GM23338 (cell line): ENCODE results near the gene OR2L5.

Experiments
- CREB1 ChIP-seq: fragments of 250-450 bp; sonication (Bioruptor Pico); IDR thresholded peaks from 2 replicates; pipeline ENCODE4 v1.5.0; 2020; ENCODE audit warnings: low read depth, mild to moderate bottlenecking, moderate library complexity
- CTCF ChIP-seq, 2 experiments: fragments of 200-600 bp in 1 of 2; sonication (generic) in 1 of 2; conservative IDR thresholded peaks; 2 replicates each; pipeline versions ENCODE4 v1.5.1 to v1.6.1; 2016 to 2017; ENCODE audit warnings: antibody characterized with exemption in 2 of 2, low read depth in 2 of 2, mild to moderate bottlenecking in 2 of 2, moderate library complexity in 1 of 2
- EZH2 ChIP-seq: fragments of 200-600 bp; sonication (generic); IDR thresholded peaks from one replicate; pipeline ENCODE4 v1.8.0; 2017; ENCODE audit warnings: antibody characterized with exemption, mild to moderate bottlenecking, low read depth; ENCODE audit not compliant: unreplicated experiment
- EZH2phosphoT487 ChIP-seq: fragments of 200-600 bp; sonication (generic); IDR thresholded peaks from one replicate; pipeline ENCODE4 v1.8.1; 2018; ENCODE audit warnings: antibody characterized with exemption; ENCODE audit not compliant: unreplicated experiment
- JUNB ChIP-seq: IDR thresholded peaks from one replicate; pipeline ENCODE4 v1.6.1; 2016; ENCODE audit warnings: antibody characterized with exemption; ENCODE audit not compliant: unreplicated experiment
- POLR2AphosphoS5 ChIP-seq: IDR thresholded peaks from 2 replicates; pipeline ENCODE4 v1.6.1; 2016; ENCODE audit warnings: antibody characterized with exemption, low read depth

- no peak for TF ChIP-seq CTCF (conservative IDR thresholded peaks at IDR 0.05; ENCODE audit: low read depth in 2 of 2)
- no peak for TF ChIP-seq EZH2
- TF ChIP-seq EZH2phosphoT487: no peak
- TF ChIP-seq CREB1 (CRISPR knock-in tag): no peak
- no peak for TF ChIP-seq POLR2AphosphoS5
- no peak for TF ChIP-seq JUNB
Observed at GRCh38 chr1:248015803-248016202, 2.3 kb downstream of the OR2L5 start.
